NCI-H345 (cell line): ENCODE measurements around the gene FAM151B.
"Not testable (repeated sequence)": the region's sequence is repeated elsewhere in the genome, so short reads cannot be mapped to it uniquely, and the experiment has no call there.

Source experiments
- DNase-seq: peaks from one replicate; lab custom pipeline; 2025; lab: John Stamatoyannopoulos, UW

FAM151B gene

GRCh38 chr5:80487829-80488721, at the start of gene FAM151B:
FAM151B (plus strand) TSS chr5:80488100; CDS start chr5:80488124, 24 bp downstream.
- DNase-seq = peak; percentile 96

- DNase-seq = no peak
Measured at GRCh38 chr5:80438739-80439138, 49.2 kb upstream of the FAM151B start.

GRCh38 chr5:80439213-80439612, 48.7 kb upstream of the FAM151B start:
- DNase-seq = no peak

- DNase-seq = no peak
Measured at GRCh38 chr5:80442742-80443141, 45.2 kb upstream of the FAM151B start.

- no peak for DNase-seq
Measured at GRCh38 chr5:80453366-80453765, 34.5 kb upstream of the FAM151B start.

- DNase-seq = no peak
Measured at GRCh38 chr5:80463269-80463668, 24.6 kb upstream of the FAM151B start.

- no peak for DNase-seq
Measured at GRCh38 chr5:80466669-80467485, 21.0 kb upstream of the FAM151B start.

- DNase-seq = no peak
Measured at GRCh38 chr5:80468131-80468530, 19.8 kb upstream of the FAM151B start.

- not testable (repeated sequence) for DNase-seq
Measured at GRCh38 chr5:80470631-80471030, 17.3 kb upstream of the FAM151B start.

GRCh38 chr5:80474929-80475328, 13.0 kb upstream of the FAM151B start:
- no peak for DNase-seq

GRCh38 chr5:80479713-80480112, 8.2 kb upstream of the FAM151B start:
- DNase-seq = no peak

- DNase-seq = no peak
Measured at GRCh38 chr5:80480354-80480753, 7.5 kb upstream of the FAM151B start.

GRCh38 chr5:80481019-80481893, 6.6 kb upstream of the FAM151B start:
- DNase-seq = peak; percentile 7

GRCh38 chr5:80482578-80482977, 5.3 kb upstream of the FAM151B start:
- no peak for DNase-seq

- no peak for DNase-seq
Measured at GRCh38 chr5:80483636-80484232, 4.2 kb upstream of the FAM151B start.

- no peak for DNase-seq
Measured at GRCh38 chr5:80487444-80487828, 464 bp upstream of the FAM151B start.

- DNase-seq = no peak
Measured at GRCh38 chr5:80491296-80491695, 3.4 kb downstream of the FAM151B start.

GRCh38 chr5:80492741-80493140, 4.8 kb downstream of the FAM151B start:
- no peak for DNase-seq

GRCh38 chr5:80493443-80493842, 5.5 kb downstream of the FAM151B start:
- not testable (repeated sequence) for DNase-seq

- DNase-seq = no peak
Measured at GRCh38 chr5:80495891-80496290, 8.0 kb downstream of the FAM151B start.

- DNase-seq = no peak
Measured at GRCh38 chr5:80502800-80503199, 14.9 kb downstream of the FAM151B start.

- DNase-seq = no peak
Measured at GRCh38 chr5:80503641-80504040, 15.7 kb downstream of the FAM151B start.
